HG02610 (cell line): ENCODE measurements around the gene ANKS4B.
"Not testable (repeated sequence)": the region's sequence is repeated elsewhere in the genome, so short reads cannot be mapped to it uniquely, and the experiment has no call there.

Experiments used
- ATAC-seq: cut with Tn5 transposase; IDR thresholded peaks from one replicate; pipeline ENCODE4 v1.9.1; 2021; ENCODE audit warnings: mild to moderate bottlenecking, moderate library complexity; ENCODE audit not compliant: unreplicated experiment

The ANKS4B gene, protein sequence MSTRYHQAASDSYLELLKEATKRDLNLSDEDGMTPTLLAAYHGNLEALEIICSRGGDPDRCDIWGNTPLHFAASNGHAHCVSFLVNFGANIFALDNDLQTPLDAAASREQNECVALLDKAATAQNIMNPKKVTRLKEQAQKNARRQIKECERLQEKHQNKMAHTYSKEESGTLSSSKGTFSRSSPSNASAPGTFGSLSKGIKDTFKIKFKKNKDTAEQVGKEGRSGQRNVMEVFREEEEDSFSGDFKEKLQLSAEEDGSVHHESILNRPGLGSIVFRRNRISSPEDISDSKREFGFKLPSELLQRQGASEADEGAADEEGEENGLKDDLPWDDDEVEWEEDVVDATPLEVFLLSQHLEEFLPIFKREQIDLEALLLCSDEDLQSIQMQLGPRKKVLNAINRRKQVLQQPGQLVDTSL

DNA sequence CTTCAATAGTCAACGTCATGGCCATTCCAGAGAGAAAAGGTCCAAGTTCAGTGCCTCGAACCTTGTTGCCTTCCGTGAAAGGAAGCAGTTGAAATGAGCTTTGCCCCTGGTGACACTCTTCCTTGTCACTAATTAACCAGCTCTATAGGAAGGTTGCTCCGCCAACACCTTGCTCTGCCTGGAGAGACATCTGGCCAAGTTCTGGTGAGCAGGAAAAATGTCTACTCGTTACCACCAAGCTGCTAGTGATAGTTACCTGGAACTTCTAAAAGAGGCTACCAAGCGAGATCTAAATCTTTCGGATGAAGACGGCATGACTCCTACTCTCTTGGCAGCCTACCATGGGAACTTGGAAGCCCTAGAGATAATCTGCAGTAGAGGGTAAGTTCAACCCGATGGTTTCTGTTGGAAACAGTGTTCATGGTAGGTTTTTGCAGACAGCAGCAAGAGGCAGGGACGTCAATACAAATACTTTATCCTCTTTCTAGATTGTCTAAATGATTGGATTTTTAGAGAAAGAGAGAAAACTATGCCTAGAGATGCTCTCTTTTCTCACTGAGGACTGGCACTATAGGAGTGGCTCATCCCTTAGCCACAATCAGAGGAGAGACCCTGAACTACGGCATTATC is at the start of gene ANKS4B:
Gene ANKS4B, plus strand, starts transcription at position 179 of the 630 bp plus-strand sequence. Its CDS starts 39 bp downstream, at position 218.
- ATAC-seq = no peak

DNA sequence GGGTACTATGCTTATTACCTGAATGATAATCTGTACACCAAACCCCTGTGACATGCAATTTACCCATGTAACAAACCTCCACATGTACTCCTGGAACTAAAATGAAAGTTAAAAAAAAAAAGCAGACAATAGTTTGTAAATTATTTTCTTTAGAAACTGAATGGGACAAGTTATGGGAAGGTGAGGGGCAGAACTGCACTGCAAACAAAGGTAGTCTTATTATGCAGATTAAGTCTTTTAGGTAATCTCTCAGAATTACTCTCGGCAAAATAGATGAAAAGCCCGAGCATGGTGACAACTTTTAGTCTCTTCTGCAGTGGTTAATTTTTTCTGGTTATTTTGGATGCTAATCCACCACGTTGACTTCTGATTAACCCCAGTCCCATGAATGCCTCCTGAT is 49.5 kb upstream of the ANKS4B start:
- no peak for ATAC-seq

DNA sequence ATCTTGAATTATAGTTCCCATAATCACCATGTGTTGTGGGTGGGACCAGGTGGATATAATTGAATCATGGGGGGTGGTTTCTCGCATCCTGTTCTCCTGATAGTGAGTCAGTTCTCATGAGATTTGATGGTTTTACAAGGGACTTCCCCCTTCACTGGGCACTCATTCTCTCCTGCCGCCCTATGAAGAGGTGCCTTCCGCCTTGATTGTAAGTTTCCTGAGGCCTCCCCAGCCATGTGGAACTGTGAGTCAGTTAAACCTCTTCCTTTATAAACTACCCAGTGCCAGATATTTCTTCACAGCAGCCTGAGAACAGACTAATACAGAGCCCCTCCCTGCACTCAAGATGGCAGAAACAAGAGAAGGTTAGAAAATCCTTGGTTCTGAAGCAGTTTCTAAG is 48.7 kb upstream of the ANKS4B start:
- ATAC-seq = no peak

DNA sequence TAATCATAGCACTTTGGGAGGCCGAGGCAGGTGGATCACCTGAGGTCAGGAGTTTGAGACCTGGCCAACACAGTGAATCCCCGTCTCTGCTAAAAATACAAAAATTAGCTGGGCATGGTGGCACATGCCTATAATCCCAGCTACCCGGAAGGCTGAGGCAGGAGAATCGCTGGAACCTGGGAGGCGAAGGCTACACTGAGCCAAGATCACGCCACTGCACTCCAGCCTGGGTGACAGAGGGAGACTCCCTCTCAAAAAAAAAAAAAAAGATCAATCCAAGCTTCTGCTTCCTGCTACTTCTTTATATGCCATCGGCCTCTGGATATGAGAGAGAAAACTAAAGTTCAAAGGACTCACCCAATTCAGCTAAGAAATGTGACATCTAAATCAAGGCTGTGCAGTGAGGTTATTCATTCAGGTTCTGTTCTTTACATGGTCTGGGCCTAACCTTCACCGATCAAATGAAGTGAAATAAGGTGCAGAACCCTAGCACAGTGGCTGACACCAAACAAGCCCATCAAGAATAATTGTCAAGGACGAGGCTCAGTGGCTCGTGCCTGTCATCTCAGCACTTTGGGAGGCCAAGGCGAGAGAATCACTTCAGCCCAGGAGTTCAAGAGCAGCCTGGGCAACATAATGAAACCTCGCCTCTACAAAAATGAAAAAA is 47.7 kb upstream of the ANKS4B start:
- ATAC-seq = no peak

DNA sequence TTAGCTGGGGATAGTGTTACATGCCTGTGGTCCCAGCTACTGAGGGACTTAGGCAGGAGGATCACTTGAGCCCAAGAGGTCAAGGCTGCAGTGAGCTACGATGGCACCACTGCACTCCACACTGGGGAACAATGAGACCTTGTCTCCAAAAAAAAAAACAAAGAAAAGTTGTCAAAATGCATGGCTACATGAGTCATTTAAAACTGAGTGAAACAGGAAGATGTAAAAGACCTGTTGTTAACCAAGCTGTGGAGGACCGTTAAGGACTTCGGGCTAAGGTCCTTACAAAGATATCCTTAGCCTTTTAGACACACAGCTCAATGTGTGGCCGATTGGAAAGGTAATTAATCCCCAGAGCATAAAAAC is 47.2 kb upstream of the ANKS4B start:
- ATAC-seq = no peak

DNA sequence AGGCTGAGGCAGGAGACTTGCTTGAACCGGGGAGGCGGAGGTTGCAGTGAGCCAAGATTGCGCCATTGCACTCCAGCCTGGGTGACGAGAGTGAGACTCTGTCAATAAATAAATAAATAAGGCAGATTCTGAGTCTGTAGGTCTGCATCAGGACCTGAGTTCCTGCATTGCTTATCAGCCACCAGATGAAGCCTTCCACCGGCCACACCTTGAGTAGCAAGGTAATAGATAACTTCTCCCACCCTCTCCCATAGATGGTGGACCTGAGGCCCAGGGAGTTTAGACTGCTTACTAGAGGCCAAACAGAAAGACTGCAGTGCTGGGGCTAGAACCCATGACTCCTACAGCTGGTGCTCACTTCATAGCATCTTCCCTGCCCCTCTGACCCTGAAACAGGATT is 44.2 kb upstream of the ANKS4B start:
- no peak for ATAC-seq

DNA sequence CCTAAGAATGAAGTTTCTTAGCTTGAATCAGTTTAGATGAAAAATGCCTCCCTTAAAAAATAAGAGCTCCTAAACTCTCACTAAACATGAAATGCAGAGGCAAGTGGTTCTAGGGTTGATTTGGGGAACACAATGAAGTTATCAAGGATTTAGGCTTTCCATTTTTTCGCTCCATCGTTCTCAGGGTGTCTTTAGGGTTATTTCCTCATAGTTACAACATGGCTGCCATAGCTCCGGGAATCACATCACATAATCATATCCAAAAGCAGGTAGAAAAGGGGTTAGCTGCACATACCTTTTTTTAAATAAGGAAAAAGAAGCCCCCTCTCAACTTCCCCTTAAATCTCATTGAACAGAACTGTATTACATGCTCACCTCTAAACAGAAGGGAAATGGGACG is 43.5 kb upstream of the ANKS4B start:
- ATAC-seq = no peak

DNA sequence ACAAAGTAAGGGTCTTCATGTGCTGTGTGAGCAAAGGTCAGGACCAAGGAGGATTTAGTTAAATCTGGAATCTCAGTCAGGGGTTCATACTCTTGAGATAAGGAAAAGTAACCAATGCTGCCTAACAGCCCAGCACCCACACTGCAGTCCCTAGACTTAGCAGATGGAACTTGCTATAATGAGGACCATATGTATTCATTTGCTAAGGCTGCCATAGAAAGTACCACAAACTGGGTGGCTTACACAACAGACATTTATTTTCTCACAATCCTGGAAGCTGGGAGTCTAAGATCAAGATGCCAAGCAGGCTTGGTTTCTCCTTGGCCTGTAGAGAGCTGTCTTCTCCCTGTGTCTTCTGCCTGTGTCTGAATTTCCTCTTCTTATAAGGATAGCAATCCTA is 42.9 kb upstream of the ANKS4B start:
- no peak for ATAC-seq

DNA sequence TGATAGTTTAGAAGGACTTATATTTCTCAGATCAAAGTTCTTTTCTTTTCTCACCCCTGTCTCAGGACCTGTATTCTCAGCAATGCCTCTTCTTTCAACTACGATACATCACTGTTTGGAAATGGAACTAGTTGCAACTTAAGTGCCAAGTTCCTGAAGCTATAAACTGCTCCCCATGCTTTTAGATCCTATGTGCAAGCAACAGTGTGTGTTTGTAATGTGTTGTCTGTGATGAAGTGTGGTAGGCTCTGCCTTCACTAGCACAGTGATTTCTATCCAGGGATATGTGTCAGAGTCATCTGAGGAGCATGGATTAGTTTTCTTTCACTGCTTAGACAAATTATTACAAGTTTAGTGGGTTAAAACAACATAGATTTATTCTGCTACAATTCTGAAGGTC is 40.5 kb upstream of the ANKS4B start:
- no peak for ATAC-seq

DNA sequence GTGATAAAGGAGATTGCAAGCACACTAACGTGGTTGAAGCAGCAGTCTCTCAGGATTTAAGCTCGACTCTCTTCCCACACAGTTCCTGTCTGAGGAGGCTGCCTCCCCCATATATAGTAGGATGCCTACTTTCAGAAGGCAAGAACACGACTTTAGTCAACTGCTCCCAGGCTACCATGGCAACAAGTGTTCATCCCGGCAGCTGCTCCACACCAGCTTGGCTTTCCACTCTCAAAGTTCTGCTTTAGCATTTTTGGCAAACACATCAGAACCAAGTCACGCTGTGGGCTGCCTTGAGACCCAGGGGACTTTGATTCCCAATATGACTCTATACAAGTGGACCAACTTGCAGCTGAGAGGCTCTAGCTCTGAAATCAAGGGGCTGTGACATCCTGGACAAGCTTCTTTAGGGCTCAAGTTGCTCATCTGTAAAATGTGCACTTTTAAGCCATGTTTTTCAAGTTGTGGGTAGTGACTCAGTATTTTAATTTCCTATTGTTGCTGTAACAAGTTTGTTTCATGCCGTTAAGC is 38.7 kb upstream of the ANKS4B start:
- ATAC-seq = no peak

DNA sequence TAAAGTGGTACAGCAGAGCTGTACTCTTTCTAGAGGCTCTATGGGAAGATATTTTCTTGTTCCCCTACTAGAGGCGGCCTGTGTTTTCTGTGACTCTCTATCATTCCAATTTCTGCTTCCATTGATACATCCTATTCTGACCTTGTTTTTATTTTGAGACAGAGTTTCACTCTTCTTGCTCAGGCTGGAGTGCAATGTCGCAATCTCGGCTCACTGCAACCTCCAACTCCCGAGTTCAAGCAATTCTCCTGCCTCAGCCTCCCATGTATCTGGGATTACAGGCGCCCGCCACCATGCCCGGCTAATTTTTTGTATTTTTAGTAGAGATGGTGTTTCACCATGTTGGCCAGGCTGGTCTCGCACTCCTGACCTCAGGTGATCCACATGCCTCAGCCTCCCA is 38.2 kb upstream of the ANKS4B start:
- not testable (repeated sequence) for ATAC-seq

DNA sequence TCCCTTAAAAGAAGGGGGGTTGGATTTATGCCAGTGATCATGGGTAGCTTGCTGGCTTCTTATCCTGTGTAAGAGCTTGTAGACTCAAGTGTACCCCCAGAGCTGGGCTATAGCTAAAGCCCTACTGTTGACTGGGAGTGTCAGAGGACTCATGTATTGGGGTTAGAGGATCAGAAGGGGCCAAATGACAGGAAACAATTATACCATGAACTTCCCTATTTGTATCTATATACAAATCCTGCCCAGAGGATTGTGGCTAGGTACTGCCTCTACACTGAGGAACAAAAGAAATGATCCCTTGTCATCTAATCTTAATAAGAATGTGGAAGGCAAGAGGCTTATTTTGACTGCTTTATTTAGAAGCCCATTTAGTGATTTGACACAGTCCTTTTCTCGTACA is 36.4 kb upstream of the ANKS4B start:
- ATAC-seq = no peak

DNA sequence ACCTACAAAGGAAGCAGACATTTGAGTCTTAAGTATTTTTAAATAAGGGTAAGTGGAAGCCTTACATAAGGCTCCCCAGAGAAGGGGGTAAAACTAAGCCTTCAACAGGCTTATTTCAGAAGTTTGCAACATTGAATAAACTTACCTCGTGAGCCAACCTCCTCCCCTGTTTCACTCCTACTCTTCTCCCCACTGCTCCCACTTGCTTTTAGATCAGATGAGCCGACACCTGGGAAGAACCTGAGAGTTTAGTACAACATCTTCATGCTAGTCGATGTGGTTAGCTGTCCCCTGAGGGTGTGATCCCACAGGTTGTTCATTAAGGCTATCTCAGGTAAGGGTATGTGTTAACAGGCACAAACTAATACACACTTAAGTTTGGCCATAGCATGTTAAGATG is 35.9 kb upstream of the ANKS4B start:
- ATAC-seq = no peak

DNA sequence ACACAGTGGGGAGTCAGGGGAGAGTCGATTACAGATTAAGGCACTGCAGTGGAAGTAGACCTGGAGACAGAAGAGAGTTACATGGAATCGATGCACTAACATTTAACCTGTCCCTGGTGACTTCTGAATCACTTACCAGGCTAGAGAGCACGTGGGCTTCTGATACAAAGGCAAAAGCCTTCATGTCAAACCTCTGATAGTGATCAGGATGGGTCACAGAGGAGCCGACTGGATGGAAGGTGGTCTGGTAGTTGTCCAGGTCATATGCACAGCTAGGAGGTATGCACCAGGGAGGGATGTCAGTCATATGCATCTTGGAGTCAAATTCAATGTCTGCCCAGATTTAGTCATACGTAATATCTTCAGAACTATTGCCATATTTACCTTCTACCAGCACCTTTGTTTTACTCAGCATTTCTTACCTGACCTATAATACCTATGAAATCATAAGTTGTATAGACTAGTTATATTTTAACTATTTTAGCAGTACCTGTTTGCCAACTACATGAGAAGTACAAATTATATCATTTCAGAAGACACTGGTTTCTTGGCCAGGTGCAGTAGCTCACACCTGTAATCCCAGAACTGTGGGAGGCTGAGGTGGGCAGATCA is 33.8 kb upstream of the ANKS4B start:
- no peak for ATAC-seq

DNA sequence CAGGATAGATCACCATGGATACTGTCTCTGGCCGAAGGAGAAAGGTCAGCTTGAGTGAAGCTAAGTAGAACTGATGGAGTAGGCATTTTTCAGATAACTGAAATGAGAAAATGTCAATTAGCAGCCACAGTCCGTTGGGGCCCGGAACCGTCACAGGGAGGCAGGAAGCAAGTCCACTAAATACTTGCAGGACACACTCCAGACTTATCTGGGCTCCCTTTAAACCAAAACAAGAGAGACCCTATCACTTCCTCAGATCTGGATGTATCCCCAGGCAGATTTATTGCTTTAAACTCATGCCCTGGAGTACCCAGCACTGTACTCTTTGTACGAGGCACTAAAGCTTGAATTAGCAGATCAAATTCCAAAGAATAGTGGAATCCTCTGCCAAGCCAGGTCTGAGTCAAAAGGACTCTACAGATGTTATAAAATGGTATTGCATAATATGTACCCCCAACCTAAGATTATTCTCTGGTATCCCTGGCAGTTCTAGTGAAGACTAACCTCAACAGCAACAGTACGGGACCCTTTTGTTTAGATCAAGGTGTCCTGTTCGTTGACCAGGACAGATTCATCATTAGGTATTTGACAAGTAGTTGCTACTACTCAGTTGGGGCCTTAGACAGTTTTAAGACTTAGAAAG is 30.2 kb upstream of the ANKS4B start:
- ATAC-seq = no peak

DNA sequence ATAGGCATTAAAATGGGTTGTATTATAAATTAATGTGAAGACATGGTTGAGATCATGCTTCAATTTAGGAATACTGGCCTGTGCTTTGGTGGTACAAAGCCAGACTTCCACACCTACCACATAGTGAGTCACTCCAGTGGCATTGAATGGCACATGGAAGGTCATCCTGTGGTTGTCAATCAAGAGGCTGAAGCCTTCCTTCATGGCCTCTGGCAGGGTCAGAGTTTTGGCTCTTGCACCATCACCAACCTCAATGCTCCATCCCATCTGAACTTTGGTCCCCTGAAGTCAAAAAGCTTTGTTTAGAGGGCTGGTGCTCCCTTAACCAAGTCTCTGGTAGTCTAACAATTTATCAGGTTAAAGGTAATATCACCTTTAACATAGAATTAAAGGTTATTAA is 28.2 kb upstream of the ANKS4B start:
- no peak for ATAC-seq

DNA sequence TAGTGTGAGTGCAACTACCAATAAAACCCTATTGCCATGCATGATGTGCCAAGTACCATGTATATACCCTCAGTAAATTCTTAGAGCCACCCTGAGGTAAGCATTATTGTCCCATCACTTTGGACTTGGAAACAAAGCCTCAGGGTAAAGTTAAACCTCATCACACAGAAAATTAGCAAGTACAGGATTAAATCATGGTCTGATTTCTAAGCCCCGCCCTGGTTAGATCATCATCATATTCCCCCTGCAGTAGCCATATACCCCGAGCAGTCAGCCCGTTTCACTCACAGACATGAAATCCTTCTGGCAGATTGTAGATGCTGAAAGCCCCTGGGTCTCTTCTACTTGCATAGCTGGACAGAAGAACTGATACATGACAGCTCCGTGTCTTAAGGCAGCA is 26.9 kb upstream of the ANKS4B start:
- ATAC-seq = no peak

DNA sequence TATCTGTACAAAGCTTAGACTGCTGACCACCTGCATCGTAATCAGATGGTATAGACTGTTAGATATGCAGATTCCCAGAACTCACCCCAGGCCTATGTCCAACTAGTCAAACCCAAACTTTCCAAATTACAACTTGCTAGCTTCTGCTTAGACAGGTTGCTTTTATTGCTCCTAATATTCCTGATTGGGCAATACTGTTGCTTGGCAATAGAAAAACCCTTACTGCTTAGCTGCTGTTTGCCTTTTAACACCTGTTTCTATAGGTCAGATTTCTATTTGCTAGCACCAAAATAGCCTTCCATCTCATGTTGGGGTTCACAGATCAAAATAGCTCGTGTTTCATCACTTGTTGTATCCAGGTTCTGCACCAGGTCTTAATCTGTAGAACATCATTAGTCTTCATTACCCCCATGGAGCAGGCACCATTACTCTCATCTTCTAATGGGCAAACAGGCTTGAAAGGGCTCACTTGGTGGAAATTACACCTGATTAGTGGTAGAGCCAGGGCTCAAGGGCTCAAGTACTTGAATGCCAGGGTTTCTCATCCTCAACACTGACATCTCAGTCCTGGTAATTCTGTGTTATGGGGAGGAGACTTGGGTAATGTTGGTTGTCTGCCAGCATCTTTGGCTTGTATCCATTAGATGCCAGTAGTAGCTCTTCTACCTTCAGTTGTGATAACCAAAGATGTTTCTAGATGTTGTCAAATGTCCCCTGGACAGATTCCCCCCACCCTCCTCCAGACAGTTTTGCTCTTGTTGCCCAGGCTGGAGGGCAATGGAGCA is 24.9 kb upstream of the ANKS4B start:
- no peak for ATAC-seq

DNA sequence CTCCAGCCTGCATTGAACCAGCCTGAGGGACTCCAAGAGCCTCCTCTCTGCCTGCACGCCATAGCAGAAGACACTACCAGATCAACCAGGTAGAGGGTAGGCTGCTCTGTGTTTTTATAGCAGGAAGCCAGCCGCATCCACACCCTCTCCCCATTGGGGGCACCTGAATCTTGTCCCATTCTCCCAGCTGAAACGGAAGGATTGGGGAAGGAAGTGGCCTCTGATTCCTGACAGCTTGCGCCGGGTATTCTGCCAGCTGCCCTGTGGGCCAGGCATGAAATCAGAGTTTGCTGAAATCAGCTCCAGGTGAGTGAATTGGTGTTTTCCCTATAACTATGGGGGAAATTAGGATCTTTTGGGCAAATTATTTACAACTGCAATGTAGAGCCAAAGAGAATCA is 22.0 kb upstream of the ANKS4B start, which contains the start of gene ZP2:
Gene ZP2, minus strand, starts transcription at position 89 of the 400 bp plus-strand sequence. Its CDS starts 27 bp downstream, at position 62.
- no peak for ATAC-seq

DNA sequence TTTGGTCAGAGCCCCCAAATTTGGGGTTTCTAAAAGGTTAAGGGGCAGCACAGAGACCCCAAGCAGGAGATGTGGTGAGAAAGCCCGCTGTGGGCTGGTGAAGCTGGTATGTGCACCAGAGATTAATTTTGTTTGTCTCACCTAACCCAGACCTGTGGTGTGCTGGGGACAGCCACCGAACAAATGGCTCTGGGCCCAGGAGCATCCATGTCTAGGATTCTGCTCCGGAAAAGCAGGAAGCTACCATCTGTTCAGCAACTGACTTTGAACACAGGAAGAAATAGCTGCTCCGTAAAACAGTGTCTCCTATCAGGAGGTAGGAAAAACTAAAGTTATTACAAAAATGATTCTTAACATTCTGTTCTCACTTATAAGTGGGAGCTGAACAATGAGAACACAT is 19.4 kb upstream of the ANKS4B start:
- no peak for ATAC-seq
